Measurements from ENCODE around the gene ATP1A2.

DNA sequence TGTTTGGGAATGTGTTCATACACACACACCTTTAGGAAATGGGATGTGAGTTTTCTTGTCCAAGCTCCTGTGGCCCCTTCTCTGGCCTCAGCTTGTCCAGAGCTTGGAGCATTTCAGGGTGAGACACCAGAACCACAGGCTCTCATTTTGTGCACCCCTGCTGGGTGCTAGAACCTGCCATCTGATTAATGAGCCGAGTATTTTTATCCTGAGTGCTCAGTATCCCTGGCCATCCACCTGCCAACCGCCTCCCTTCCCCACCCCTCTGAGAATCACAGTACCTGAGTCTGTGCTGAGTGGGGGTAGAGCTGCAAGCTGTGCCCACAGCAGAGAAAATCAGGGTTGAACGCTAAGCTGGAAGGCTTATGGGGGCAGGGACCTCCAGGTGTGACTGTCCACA, 76.2 kb downstream of the ATP1A2 start:
- TF ChIP-seq, protein P1, sequence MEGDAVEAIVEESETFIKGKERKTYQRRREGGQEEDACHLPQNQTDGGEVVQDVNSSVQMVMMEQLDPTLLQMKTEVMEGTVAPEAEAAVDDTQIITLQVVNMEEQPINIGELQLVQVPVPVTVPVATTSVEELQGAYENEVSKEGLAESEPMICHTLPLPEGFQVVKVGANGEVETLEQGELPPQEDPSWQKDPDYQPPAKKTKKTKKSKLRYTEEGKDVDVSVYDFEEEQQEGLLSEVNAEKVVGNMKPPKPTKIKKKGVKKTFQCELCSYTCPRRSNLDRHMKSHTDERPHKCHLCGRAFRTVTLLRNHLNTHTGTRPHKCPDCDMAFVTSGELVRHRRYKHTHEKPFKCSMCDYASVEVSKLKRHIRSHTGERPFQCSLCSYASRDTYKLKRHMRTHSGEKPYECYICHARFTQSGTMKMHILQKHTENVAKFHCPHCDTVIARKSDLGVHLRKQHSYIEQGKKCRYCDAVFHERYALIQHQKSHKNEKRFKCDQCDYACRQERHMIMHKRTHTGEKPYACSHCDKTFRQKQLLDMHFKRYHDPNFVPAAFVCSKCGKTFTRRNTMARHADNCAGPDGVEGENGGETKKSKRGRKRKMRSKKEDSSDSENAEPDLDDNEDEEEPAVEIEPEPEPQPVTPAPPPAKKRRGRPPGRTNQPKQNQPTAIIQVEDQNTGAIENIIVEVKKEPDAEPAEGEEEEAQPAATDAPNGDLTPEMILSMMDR (IDR thresholded peaks at IDR 0.05), result no peak
- no peak for TF ChIP-seq POLR2A (IDR thresholded peaks at IDR 0.05)
